HCT116 (cell line): ENCODE measurements around the gene CNGA3. TPM values are rescaled to one million over a fixed set of nuclear protein-coding genes. Genes with fewer than 3 reads are reported as not detected.

Experiments used
- ATAC-seq: fragments of 200-7000 bp; cut with Tn5 transposase; 2 replicates; pipeline ENCODE4 v1.9.1; 2020; ENCODE audit warnings: mild to moderate bottlenecking, moderate library complexity
- BruUV-seq: library from RNA; stranded (reverse); fragments of 400-500 nt; replicated peaks from 2 replicates; lab custom pipeline; 2021; lab: Mats Ljungman, UMichigan
- CTCF ChIA-PET: fragments of 300-600 bp; sonication (Branson Sonifier 250); formaldehyde crosslinking; loops from one replicate; lab custom pipeline; 2021; ENCODE audit warnings: antibody characterized with exemption; lab: Charles Lee
- POLR2A ChIA-PET: fragments of 300-600, 350-600 bp; sonication (Branson Sonifier 250); formaldehyde crosslinking; loops from one replicate; lab custom pipeline; 2021; ENCODE audit warnings: antibody characterized with exemption; lab: Charles Lee
- RAD21 ChIA-PET, 2 experiments: fragments of 300-600 bp; sonication (Branson Sonifier 250); formaldehyde crosslinking; loops; one replicate each; lab custom pipeline; 2023; ENCODE audit warnings: low total read pairs in 2 of 2; ENCODE audit not compliant: uncharacterized antibody in 2 of 2, unreplicated experiment in 2 of 2, low non-redundant PET in 1 of 2; lab: Charles Lee
- DNase-seq: peaks from one replicate; pipeline ENCODE4 v3.0.0-alpha.2; 2010; ENCODE audit warnings: low read depth, low spot score
- H2AFZ ChIP-seq: fragments of 200-600 bp; shearing (Covaris generic), sonication (generic); 2 replicates; pipeline ENCODE4 v1.6.1; 2017; ENCODE audit warnings: low read depth, mixed run types, mixed read lengths, antibody characterized with exemption, low read length; ENCODE audit not compliant: poor library complexity, severe bottlenecking
- H3K27ac ChIP-seq: 2 replicates; pipeline ENCODE4 v1.5.1; 2012; ENCODE audit warnings: low read depth, low read length
- H3K27me3 ChIP-seq: fragments of 200-600 bp; sonication (generic); 2 replicates; pipeline ENCODE4 v1.6.1; 2016; ENCODE audit warnings: mixed run types, low read length, mixed read lengths; ENCODE audit not compliant: insufficient read depth
- H3K36me3 ChIP-seq, 2 experiments: fragments of 200-500 bp in 1 of 2; fragments of 200-600 bp in 1 of 2; sonication (Bioruptor generic) in 1 of 2; sonication (generic) in 1 of 2; 2 replicates each; pipeline versions ENCODE4 v1.5.1 to v1.6.1; 2014 to 2016; ENCODE audit warnings: low read length in 2 of 2, inconsistent platforms in 1 of 2, mixed read lengths in 1 of 2, mixed run types in 1 of 2; ENCODE audit not compliant: insufficient read depth in 2 of 2, control insufficient read depth in 1 of 2
- H3K4me1 ChIP-seq, 2 experiments: fragments of 200-600 bp in 1 of 2; sonication (generic) in 1 of 2; 2 replicates each; pipeline versions ENCODE4 v1.5.1 to v1.6.1; 2012 to 2017; ENCODE audit warnings: low read length in 2 of 2, inconsistent platforms in 1 of 2, mild to moderate bottlenecking in 1 of 2, mixed read lengths in 1 of 2, mixed run types in 1 of 2, moderate library complexity in 1 of 2; ENCODE audit not compliant: insufficient read depth in 2 of 2, control insufficient read depth in 1 of 2
- H3K4me2 ChIP-seq: fragments of 200-600 bp; sonication (generic); 2 replicates; pipeline ENCODE4 v1.6.1; 2017; ENCODE audit warnings: mixed run types, low read length, mixed read lengths
- H3K4me3 ChIP-seq, 2 experiments: fragments of 200-600 bp in 1 of 2; sonication (generic) in 1 of 2; replicated peaks in 1 of 2; 2 replicates each; pipeline ENCODE4 v1.5.1; 2011 to 2016; ENCODE audit warnings: low read length in 2 of 2, control low read depth in 1 of 2, low read depth in 1 of 2, mild to moderate bottlenecking in 1 of 2, mixed read lengths in 1 of 2, mixed run types in 1 of 2
- H3K79me2 ChIP-seq: fragments of 200-600 bp; sonication (generic); 2 replicates; pipeline ENCODE4 v1.6.1; 2017; ENCODE audit warnings: mild to moderate bottlenecking, mixed run types, low read length, moderate library complexity, mixed read lengths; ENCODE audit not compliant: insufficient read depth
- H3K9ac ChIP-seq: fragments of 200-600 bp; sonication (generic); 2 replicates; pipeline ENCODE4 v1.6.1; 2016; ENCODE audit warnings: low read length, mixed read lengths
- H3K9me2 ChIP-seq: fragments of 200-600 bp; sonication (generic), shearing (Covaris generic); 2 replicates; pipeline ENCODE4 v1.6.1; 2017; ENCODE audit warnings: mixed run types, mild to moderate bottlenecking, moderate library complexity; ENCODE audit not compliant: insufficient read depth
- H3K9me3 ChIP-seq, 2 experiments: fragments of 200-500 bp in 1 of 2; fragments of 200-600 bp in 1 of 2; sonication (Bioruptor generic) in 1 of 2; sonication (generic) in 1 of 2; 2 replicates each; pipeline ENCODE4 v1.6.1; 2014 to 2017; ENCODE audit warnings: low read length in 2 of 2, mixed read lengths in 2 of 2, inconsistent platforms in 1 of 2, low read depth in 1 of 2, mild to moderate bottlenecking in 1 of 2, mixed run types in 1 of 2, moderate library complexity in 1 of 2; ENCODE audit not compliant: control insufficient read depth in 1 of 2, insufficient read depth in 1 of 2
- H4K20me1 ChIP-seq: fragments of 200-600 bp; sonication (generic), shearing (Covaris generic); 2 replicates; pipeline ENCODE4 v1.6.1; 2017; ENCODE audit warnings: mixed run types, mild to moderate bottlenecking, moderate library complexity; ENCODE audit not compliant: insufficient read depth
- CBX3 ChIP-seq: IDR thresholded peaks from 2 replicates; pipeline ENCODE4 v1.6.1; 2012; ENCODE audit warnings: low read depth
- FOSL1 ChIP-seq: IDR thresholded peaks from 2 replicates; pipeline ENCODE4 v1.6.1; 2012; ENCODE audit warnings: low read depth
- RAD21 ChIP-seq: IDR thresholded peaks from 2 replicates; pipeline ENCODE4 v1.6.1; 2012; ENCODE audit warnings: low read depth, mild to moderate bottlenecking
- TCF7L2 ChIP-seq: IDR thresholded peaks from 2 replicates; pipeline ENCODE4 v1.7.0; 2011; ENCODE audit warnings: borderline replicate concordance, inconsistent platforms; ENCODE audit not compliant: insufficient read depth, insufficient read length; ENCODE audit errors: extremely low read depth
- intact Hi-C: fragments of 100-400 bp; cut with micrococcal nuclease; formaldehyde crosslinking; loops from 2 replicates; pipeline ENCODE4 v1.10.0; 2022
- total RNA-seq: library from RNA; stranded (reverse); gene quantifications from one replicate; pipeline ENCODE4 v1.2.1, GENCODE V29; 2021; ENCODE audit not compliant: unreplicated experiment
- TF ChIP-seq, protein P1 (sequence below): IDR thresholded peaks from 2 replicates; pipeline ENCODE4 v1.6.1; 2012
- TF ChIP-seq, protein P2 (sequence below): IDR thresholded peaks from 2 replicates; pipeline ENCODE4 v1.6.1; 2011; ENCODE audit warnings: mild to moderate bottlenecking, low read length, moderate library complexity; ENCODE audit not compliant: insufficient replicate concordance; ENCODE audit errors: extremely low read depth
- TF ChIP-seq, protein P3 (sequence below): IDR thresholded peaks from 2 replicates; pipeline ENCODE4 v1.6.1; 2012; ENCODE audit warnings: low read depth

The CNGA3 gene
- total RNA-seq, 1 experiment from 2014 or later, result not detected

DNA sequence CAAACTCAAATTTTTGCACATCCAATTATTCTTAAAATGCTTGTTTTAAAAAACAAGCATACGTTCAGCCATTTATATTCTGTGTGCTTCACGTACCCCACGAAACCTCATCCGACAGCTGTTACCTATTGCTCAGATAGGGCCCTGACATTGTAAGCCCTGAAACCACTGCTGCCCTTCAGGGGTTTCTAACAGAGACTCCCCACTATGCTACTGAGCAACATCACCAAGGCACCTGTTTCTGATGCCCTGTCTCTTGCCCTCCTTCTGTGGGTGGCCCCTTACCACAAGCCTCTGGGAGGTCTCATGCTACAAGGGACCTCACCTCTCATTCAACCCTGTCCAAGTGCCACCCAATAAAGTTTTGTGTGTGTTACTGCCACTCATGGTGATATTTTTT, 18.5 kb upstream of the CNGA3 start:
- Histone ChIP-seq H3K27me3 (no peaks in the 10 kb centered on the region), H3K79me2 (no peaks in the 10 kb centered on the region), H3K27ac (no peak overlapping the region), H2AFZ (no peak overlapping the region), H3K9me3 (peaks cover 0 to 4% of the 10 kb centered on the region in 2 experiments; a peak in 1 of 4 replicates), H3K36me3 (no peaks in the 10 kb centered on the region), H4K20me1 (no peaks in the 10 kb centered on the region), H3K9me2 (no peaks in the 10 kb centered on the region), H3K4me3 (no peak overlapping the region), H3K4me1 (peaks cover 0 to 4% of the 10 kb centered on the region in 2 experiments; a peak in 1 of 4 replicates), H3K4me2 (no peak overlapping the region), H3K9ac (no peak overlapping the region)
- DNase-seq (no peak), ATAC-seq (no peak)
- no peak for TF ChIP-seq FOSL1
- TF ChIP-seq RAD21, result no peak
- no peak for TF ChIP-seq CBX3
- TF ChIP-seq, protein P1, sequence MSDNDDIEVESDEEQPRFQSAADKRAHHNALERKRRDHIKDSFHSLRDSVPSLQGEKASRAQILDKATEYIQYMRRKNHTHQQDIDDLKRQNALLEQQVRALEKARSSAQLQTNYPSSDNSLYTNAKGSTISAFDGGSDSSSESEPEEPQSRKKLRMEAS, result no peak
- TF ChIP-seq TCF7L2, result no peak
- TF ChIP-seq, protein P2, sequence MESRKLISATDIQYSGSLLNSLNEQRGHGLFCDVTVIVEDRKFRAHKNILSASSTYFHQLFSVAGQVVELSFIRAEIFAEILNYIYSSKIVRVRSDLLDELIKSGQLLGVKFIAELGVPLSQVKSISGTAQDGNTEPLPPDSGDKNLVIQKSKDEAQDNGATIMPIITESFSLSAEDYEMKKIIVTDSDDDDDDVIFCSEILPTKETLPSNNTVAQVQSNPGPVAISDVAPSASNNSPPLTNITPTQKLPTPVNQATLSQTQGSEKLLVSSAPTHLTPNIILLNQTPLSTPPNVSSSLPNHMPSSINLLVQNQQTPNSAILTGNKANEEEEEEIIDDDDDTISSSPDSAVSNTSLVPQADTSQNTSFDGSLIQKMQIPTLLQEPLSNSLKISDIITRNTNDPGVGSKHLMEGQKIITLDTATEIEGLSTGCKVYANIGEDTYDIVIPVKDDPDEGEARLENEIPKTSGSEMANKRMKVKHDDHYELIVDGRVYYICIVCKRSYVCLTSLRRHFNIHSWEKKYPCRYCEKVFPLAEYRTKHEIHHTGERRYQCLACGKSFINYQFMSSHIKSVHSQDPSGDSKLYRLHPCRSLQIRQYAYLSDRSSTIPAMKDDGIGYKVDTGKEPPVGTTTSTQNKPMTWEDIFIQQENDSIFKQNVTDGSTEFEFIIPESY, result no peak
- TF ChIP-seq, protein P3, sequence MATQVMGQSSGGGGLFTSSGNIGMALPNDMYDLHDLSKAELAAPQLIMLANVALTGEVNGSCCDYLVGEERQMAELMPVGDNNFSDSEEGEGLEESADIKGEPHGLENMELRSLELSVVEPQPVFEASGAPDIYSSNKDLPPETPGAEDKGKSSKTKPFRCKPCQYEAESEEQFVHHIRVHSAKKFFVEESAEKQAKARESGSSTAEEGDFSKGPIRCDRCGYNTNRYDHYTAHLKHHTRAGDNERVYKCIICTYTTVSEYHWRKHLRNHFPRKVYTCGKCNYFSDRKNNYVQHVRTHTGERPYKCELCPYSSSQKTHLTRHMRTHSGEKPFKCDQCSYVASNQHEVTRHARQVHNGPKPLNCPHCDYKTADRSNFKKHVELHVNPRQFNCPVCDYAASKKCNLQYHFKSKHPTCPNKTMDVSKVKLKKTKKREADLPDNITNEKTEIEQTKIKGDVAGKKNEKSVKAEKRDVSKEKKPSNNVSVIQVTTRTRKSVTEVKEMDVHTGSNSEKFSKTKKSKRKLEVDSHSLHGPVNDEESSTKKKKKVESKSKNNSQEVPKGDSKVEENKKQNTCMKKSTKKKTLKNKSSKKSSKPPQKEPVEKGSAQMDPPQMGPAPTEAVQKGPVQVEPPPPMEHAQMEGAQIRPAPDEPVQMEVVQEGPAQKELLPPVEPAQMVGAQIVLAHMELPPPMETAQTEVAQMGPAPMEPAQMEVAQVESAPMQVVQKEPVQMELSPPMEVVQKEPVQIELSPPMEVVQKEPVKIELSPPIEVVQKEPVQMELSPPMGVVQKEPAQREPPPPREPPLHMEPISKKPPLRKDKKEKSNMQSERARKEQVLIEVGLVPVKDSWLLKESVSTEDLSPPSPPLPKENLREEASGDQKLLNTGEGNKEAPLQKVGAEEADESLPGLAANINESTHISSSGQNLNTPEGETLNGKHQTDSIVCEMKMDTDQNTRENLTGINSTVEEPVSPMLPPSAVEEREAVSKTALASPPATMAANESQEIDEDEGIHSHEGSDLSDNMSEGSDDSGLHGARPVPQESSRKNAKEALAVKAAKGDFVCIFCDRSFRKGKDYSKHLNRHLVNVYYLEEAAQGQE, result no peak
- ChIA-PET POLR2A (no interaction called here), RAD21 (no interaction called here), CTCF (no interaction called here)
- BruUV-seq, result no TSS peak
- intact Hi-C loops, result no loop called here
